Thoracic aorta endothelial cell (primary cell): ENCODE data around the gene RAB20. TPM values are rescaled to one million over a fixed set of nuclear protein-coding genes. Genes with fewer than 3 reads are reported as not detected.

Experiments
- total RNA-seq: library from RNA; depleted of rRNA; stranded (reverse); fragments of >200 nt; gene quantifications from 2 replicates; pipeline ENCODE4 v1.2.3, GENCODE V29; 2012

The RAB20 gene
- 0.93 and 1.0 TPM in 2 replicates for total RNA-seq

GRCh38 chr13:110561344-110562035, at the start of gene RAB20:
RAB20 (minus strand) TSS chr13:110561722; CDS start chr13:110561519, 203 bp downstream.

Other genes starting within 250 kb of the RAB20 start
- 13.1 and 13.3 TPM in 2 replicates for gene NAXD, start 53.8 kb upstream of the RAB20 start, total RNA-seq
- gene CARS2, start 144.4 kb upstream of the RAB20 start, total RNA-seq = 34.0 and 87.5 TPM in 2 replicates
- 7.6 and 8.5 TPM in 2 replicates for gene ING1, start 152.0 kb upstream of the RAB20 start, total RNA-seq